Ammon's horn (tissue), 1 donor: ENCODE results near the gene NDUFC2.
"Not testable (repeated sequence)": the region's sequence is repeated elsewhere in the genome, so short reads cannot be mapped to it uniquely, and the experiment has no call there.

Experiments
- DNase-seq: peaks from one replicate; pipeline ENCODE4 v3.0.0-alpha.2; 2016; ENCODE audit warnings: low spot score

The NDUFC2 gene

GRCh38 chr11:78079232-78080083, at the start of gene NDUFC2:
NDUFC2 (minus strand) TSS chr11:78079862; CDS start chr11:78079744, 118 bp downstream.
- peak; percentile 89 for DNase-seq

DNA sequence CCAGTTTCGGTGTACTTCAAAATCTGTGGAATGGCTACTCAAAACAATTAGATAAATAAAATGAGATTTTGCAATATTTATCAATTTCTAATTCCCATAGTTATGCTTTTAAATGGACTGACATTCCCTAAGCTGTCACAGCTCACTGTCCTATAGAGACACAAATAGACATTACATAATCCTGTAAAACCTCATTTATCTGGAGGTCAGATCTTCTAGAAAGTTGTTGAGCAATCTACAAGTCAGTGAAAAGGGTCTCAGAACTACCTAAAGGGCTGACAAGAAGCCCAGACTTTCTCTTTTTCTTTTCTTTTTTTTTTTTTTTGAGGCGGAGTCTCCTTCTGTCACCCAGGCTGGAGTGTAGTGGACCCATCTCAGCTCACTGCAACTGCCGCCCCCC, 47.7 kb upstream of the NDUFC2 start:
- no peak for DNase-seq

DNA sequence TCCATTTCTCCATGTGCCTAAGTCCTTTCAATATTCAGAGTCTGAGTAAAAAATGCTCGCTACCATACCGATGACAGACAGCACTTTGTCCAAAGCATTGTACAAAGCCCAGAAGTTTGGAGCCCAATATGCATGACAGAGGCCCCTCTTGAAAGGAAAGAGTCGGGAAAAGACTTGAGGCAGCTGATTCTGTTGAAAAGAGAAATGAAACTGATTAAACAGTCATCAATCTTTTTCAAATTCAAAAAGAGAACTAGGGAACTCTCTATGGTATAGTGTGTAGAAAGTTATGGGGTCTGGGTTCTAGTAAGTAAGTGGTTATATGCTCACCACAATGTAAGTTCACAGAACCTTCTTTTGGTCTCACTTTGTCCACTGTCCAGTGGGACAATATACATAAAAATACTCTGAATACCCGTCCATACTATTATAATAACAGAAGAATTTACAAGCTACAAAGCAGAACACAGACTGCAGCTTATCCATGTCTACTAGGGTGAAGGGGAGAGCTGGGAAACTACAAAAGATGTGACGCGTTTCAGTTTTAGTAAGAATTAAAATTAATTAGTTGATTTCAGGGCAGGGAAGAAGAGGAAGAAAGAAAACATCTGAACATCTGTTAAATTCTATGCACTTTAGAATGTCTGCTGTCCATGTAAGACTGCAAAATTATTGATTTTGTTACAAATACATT, 33.1 kb upstream of the NDUFC2 start:
- DNase-seq, result no peak

DNA sequence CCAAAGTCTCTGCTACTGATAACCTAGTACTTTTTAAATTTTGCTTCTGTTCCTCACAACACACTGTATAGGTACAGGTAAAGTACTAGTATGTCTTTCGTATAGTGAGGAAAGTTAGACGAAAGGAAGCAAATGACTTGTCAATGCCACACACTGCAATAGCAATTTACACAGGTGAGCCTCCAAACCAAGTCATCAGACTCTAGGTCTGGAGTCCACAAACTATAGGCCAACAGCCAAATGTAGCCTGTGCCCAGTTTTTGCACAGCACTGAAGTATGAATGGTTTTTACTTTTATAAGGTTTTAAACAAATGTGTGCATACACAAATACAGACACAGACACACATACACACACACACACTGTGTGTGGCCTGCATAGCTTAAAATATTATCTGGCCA, 31.6 kb upstream of the NDUFC2 start:
- DNase-seq, result no peak

GRCh38 chr11:78110830-78111229, 31.2 kb upstream of the NDUFC2 start:
- no peak for DNase-seq

DNA sequence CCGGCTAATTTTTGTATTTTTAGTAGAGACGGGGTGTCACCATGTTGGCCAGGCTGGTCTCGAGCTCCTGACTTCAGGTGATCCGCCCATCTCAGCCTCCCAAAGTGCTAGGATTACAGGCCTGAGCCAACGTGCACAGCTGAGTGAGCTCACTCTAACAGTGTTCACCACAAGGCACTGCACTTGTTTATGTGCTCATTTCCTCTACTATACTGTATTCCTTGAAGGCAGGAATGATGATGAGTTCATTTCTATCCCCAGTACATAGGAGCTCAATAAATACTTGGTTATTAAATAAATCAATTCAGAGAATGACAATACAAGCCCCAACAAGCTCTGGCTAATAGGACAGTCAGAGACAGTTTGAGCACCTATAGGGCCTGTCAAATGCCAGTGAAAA, 30.7 kb upstream of the NDUFC2 start:
- DNase-seq, result no peak

DNA sequence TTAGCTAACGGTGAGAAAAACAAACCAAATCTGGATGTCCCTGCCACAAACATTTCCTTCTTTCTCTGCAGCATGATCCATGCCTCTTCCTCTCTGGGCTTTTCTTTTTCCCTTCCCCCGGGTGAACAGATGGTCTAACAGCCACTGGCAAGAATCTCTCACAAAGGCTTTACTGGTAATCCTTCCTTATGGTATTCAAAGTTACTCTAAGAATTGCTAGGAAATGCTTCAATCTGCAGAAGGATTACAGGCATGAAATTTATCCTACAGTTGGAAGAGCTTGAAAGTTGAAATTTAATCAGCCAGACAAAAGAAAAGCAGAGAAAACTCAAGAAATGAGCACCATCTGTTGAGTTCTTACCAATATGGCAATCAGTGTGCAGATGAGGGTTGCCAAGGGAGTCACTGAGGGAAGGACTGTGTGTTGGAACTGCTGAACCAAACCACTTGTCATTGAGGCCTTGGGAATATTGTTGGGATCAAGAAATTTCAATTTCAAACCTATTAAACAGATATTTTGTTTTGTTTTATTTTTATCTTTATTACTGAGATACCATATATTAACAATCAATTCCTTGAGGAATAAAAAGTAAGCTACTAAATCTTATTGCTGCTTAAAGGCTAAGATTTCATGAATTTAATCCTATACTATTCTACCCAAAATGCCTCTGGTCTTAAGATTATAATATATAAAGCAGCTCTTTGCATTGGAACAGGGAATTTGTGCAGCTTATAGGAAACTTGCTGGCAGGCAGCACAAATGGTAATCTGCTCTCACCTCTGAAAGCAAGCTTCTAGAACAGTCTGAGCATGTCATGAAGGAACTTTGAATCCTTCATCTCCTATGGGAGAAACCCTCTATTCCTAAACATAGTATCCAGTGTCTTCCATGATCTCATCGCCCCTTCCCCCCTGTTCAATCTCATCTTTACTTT, 29.7 kb upstream of the NDUFC2 start:
- peak; percentile 28 for DNase-seq

DNA sequence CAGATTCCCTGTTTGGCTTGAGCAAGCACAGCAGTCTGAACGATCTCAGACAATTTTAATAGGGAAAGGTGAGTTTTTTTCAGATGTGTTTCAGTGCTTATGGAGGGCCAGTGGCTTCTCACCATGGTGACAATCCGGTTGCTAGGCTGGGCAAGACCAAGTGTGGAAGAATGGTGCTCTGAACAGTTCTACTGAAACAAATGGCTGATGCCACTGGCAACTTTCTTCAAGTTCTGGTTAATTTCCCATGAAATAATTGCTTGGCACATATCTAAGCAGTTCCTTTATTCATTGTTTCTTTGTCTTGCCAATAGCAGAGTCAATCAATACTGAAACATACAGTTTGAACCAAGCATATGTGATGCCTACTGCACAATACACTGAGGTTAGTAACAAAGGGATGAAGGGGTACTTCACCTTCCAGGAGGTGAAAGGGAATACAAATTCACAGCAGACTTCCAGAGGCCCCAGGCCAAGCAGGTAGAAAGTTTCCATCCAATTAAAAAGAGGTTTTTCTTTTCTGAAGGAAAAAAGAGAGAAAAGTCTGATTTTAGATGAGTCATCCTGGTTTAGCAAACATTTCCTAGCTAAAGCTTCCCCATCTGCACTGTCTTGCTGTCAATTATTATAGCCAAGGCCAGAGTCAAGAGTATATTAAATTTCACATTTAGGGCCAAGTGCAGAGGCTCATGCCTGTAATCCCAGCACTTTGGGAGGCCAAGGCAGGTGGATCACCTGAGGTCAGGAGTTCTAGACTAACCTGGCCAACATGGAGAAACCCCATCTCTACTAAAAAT, 21.2 kb upstream of the NDUFC2 start:
- DNase-seq, result peak; percentile 52

DNA sequence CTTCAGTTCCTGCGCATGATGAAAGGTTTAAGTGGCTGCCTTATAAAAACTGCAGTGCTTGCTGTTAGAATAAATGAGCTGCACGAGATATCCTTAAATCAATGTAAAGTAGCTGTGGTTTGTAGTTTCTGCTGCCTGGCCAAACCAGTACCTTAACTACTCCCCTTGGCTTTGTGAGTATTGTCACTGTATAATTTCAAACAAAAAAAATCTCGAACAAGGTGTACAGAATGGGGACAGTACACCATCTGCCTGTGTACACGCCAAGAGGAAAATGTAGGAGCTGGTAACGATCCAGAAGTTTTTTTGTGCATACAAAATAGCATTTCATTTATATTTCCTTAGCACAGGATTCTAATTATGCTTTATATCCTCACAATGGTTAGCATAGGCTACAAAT, 20.6 kb upstream of the NDUFC2 start:
- DNase-seq, result no peak

- DNase-seq, result no peak
Measured at GRCh38 chr11:78099666-78100065, 20.0 kb upstream of the NDUFC2 start.

- no peak for DNase-seq
Measured at GRCh38 chr11:78097666-78098385, 18.2 kb upstream of the NDUFC2 start.

DNA sequence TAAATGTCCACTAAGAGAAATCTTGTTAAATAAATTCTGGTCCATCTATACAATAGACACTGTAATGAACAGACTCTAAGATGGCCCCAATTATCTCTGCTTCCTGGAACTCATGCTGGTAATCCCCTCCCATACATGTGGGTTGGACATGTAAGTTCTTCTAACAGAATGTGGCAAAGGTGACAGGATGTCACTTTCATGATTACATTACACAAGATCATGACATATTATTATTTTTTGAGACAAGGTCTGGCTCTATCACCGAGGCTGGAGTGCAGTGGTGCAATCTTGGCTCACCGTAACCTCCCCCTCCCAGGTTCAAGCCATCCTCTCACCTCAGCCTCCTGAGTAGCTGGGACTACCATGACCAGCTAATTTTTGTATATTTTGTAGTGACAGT, 14.6 kb upstream of the NDUFC2 start:
- no peak for DNase-seq

GRCh38 chr11:78086521-78087074, 6.9 kb upstream of the NDUFC2 start:
- DNase-seq, result not testable (repeated sequence)

DNA sequence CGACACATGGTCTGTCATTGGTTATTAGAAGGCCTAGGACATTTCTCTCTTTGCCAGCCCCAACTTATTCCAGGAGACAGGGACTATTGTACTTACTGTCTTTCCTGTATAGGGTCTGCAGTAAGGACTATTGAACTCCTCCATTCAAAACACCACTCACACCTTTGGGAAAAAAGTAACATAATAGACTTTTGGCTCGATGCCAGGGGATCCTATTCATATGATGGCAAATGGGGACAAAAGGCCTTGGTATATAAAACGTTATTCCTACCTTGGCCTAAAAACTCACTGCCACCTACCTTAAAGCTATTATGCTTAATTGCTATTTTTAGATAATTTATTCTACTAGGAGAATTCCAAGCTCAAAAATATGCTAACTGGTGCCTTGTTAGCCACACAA, 6.3 kb upstream of the NDUFC2 start:
- DNase-seq, result no peak

GRCh38 chr11:78084506-78084905, 4.8 kb upstream of the NDUFC2 start:
- not testable (repeated sequence) for DNase-seq

GRCh38 chr11:78083021-78083420, 3.4 kb upstream of the NDUFC2 start:
- no peak for DNase-seq

DNA sequence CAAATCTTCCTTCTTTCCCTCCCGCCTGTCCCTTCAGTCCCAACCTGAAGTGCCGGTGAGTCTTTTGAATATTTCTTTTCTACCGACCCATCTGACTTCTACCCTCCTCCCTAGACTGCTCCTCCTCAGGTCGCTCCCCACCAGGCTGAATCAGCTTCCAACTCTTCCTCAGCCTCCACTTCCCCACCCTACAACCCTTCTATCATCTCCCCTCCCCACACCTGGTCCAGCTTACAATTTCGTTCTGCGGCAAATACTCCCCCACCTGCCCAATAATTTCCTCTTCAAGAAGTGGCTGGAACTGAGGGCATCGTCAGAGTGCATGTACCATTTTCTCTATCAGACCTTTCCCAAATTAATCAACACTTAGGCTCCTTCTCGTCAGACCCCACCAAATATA, 2.5 kb upstream of the NDUFC2 start:
- DNase-seq, result no peak

GRCh38 chr11:78081583-78081982, 1.9 kb upstream of the NDUFC2 start:
- no peak for DNase-seq

DNA sequence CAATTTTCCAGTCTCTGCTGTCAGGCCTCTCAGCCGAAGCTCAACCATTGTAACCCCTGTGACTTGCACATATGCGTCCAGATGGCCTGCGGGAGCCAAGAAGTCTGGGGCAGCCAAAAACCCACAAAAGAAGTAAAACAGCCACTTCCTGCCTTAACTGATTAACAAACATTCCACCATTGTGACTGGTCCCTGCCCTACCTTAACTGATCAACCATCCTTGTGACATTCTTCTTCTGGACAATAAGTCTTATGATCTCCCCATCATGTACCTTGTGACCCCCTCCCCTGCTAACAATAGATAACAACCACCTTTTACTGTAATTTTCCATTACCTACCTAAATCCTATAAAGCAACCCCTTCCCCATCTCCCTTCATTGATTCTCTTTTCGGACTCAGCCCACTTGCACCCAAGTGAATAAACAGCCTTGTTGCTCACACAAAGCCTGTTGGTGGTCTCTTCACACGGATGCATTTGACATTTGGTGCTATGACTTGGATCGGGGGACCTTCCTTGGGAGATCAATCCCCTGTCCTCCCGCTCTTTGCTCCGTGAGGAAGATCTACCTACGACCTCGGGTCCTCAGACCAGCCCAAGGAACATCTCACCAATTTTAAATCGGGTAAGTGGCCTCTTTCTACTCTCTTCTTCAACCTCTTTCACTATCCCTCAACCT, 1.3 kb upstream of the NDUFC2 start:
- no peak for DNase-seq
